ENCODE measurements around the gene INO80E.

INO80E gene

DNA sequence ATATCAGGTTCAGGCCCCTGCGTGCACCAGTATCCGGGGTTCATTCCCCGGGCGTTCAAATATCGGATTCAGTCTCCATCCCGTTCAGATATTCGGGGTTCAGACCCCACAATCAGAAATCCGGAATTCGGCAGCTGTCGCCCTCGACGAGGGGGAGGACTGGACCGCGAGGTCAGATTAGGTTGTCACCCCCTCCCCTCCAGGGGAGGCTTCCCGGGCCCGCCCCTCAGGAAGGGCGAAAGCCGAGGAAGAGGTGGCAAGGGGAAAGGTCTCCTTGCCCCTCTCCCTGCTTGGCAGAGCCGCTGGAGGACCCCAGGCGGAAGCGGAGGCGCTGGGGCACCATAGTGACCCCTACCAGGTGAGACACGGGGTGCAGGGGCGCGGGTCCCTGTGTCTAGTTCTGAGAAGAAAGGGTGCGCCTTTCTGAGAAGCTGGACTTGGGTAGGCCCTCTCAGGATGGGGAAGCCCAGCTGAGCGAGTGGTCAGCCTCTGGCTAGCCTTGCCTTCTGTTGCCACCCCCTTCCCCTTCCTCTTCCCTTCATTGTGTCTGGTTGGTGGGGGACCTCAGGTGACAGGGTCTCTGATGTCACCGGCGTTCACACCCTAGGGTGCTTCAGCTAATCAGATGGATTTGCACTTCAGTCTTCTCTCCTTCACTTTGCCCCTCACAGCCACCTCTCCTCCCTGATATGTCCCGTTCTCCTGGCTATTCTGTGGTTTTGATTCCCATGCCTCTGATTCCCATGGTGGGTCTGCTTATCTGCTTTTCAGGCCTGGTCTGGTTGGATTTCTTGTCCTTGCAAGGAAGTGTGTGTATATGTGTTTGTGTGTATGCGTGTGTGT is 21.5 kb upstream of the INO80E start:
- H3K4me3 ChIP-seq (ENCODE audit: low read depth, low read length) = peak overlapping the region; percentile 94
- no peak for DNase-seq (ENCODE audit: low read depth)

DNA sequence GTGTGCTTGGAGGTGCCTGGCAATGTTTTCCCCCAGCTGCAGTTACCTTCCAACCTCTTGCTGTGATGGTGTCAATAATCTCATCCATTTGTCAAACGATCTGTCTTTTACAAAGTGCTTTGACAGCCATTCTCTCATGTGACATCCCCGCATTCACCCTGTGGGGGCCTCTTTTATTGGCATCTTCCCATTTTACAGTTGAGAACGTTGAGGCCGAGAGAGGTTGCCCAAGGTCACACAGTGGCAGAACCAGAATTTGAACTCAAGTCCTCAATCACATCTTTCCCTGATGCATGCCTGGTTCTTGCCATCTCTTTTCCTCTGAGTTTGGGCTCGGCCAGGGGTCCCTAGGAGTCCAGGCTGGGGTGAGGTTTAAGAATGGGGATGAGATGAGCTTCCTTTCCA is 20.9 kb upstream of the INO80E start:
- no peak for DNase-seq (ENCODE audit: low read depth)
- peak overlapping the region; percentile 94 for H3K4me3 ChIP-seq (ENCODE audit: low read depth, low read length)

DNA sequence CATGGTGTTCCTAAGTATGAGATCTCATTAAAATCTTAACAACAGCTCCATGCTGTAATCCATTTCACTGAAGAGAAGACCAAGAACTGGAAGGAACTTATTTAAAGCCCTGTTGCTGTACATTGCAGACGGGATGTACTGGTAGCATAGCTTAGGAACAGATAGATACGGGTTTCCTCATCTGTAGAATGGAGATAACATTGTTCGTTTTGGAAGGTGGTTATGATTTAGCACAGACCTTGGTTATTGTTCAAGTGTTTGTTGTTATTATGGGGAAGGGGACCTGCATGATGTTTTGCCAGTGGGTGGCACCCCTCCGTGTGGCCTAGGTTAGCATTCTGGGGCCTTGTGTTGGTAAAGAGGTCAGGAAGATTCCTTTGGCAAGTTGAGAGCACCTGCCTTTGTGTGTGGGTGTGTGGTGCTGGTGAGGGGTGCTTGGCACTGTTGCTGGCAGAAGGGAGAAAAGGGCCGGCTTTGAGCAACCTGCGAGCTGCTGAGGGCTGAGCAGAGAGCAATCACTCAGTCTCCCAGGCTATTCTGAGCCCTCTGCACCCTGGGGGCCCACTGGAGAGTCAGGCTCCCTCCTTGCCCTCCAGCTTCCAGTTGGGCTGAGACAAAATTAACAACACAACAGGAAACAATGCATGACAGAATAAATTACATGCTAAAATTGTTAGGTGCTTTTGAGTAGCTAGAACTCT is 20.1 kb upstream of the INO80E start:
- DNase-seq (ENCODE audit: low read depth) = no peak
- H3K4me3 ChIP-seq (ENCODE audit: low read depth, low read length) = peak overlapping the region; percentile 94

DNA sequence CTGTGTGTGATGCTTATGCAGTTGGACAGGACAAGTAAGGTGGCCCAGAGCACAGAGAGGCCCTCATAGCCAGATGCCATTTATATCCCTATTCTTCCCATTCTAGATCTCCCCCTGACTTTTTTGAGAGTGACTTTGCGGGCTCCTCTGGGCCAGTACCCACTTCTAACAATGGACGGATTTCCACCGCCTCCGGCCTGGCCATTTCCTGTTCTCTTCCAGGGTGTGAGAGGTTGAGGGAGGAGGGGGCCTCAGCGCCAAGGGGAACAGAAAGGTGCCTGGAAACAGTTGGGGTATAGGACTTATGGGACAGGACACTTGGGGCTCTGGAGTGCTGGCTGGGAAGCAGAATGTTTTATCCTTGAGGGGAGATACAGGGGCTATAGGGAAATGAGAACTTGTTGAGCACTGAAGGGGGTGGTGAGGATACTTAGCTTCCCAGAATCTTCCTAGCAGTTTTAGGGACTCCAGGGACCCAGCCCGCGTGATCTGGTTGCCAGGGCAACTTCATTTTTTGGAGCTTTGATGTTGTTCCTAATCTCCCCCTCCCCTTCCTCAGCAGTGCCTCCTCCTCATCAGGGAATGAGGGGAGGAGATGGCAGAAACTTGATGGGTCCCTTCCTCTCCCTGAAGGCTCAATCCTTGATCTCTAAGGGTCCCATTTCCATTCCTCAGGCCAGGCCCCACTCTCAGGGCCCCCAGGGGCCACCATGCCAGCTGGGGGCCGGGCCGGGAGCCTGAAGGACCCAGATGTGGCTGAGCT is 18.8 kb upstream of the INO80E start:
- no peak for DNase-seq (ENCODE audit: low read depth)
- H3K4me3 ChIP-seq (ENCODE audit: low read depth, low read length) = no peak overlapping the region

DNA sequence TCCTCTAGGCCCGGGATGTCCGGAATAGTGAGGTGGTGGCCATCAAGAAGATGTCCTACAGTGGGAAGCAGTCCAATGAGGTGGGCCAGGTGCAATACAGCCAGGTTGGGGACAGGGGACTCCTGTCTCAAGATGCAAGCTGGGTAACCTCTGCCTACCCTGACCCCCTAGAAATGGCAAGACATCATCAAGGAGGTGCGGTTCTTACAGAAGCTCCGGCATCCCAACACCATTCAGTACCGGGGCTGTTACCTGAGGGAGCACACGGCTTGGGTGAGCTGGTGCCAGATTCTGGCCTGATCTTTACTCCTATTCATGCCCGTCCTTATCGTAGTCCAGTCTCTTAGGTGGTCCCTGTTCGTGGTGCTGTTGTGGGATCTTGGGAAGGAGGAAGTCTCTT is 18.0 kb upstream of the INO80E start:
- no peak overlapping the region for H3K4me3 ChIP-seq (ENCODE audit: low read depth, low read length)
- no peak for DNase-seq (ENCODE audit: low read depth)

DNA sequence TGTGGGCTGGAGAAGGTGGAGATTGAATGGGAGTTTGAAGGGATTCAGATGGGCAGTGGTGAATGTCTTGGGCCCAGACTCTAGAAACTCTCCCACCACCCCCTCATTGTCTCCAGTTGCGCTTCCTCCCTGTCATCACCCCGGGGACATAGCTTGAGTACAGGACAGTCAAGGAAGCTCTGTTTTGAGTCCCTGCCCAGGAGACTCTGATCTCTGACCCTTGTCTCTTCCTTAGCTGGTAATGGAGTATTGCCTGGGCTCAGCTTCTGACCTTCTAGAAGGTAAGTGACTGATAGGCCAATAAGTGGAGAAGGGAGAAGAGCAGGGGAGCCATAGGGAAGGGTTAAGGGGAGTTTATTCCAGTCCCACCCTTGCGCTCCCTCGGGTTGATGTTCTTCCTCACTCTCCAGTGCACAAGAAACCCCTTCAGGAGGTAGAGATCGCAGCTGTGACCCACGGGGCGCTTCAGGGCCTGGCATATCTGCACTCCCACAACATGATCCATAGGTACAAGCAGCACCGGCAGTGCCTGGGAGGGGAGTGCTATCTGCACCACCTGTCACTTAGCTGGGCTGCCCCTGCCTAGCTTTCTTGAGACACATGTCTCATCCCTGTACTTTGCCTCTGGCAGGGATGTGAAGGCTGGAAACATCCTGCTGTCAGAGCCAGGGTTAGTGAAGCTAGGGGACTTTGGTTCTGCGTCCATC is 17.3 kb upstream of the INO80E start:
- no peak for DNase-seq (ENCODE audit: low read depth)
- H3K4me3 ChIP-seq (ENCODE audit: low read depth, low read length) = no peak overlapping the region

DNA sequence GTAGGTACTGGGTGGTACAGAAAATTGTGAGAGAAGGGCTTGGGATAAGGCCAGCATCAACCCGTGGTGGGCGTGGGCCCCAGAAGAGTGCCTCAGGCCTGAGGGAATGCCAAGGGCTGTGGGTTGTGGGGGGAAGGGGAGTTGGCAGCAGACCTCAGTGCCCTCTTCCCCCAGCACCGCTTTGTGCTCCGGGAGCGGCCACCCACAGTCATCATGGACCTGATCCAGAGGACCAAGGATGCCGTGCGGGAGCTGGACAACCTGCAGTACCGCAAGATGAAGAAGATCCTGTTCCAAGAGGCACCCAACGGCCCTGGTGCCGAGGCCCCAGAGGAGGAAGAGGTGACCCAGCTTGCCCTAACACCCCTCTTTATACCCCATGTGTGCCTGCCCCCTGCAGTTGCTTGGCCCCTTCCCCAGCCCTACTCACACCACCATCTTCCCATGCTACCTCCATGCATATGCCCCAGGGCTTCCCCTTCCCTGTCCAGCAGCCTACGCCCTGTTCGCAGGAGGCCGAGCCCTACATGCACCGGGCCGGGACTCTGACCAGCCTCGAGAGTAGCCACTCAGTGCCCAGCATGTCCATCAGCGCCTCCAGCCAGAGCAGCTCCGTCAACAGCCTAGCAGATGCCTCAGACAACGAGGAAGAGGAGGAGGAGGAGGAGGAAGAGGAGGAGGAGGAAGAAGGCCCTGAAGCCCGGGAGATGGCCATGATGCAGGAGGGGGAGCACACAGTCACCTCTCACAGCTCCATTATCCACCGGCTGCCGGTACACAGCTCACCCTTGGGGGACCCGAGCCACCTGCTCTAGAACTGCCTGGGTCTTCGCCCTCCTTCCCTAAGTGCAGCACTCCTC is 13.3 kb upstream of the INO80E start:
- DNase-seq (ENCODE audit: low read depth) = no peak
- H3K4me3 ChIP-seq (ENCODE audit: low read depth, low read length) = no peak overlapping the region

DNA sequence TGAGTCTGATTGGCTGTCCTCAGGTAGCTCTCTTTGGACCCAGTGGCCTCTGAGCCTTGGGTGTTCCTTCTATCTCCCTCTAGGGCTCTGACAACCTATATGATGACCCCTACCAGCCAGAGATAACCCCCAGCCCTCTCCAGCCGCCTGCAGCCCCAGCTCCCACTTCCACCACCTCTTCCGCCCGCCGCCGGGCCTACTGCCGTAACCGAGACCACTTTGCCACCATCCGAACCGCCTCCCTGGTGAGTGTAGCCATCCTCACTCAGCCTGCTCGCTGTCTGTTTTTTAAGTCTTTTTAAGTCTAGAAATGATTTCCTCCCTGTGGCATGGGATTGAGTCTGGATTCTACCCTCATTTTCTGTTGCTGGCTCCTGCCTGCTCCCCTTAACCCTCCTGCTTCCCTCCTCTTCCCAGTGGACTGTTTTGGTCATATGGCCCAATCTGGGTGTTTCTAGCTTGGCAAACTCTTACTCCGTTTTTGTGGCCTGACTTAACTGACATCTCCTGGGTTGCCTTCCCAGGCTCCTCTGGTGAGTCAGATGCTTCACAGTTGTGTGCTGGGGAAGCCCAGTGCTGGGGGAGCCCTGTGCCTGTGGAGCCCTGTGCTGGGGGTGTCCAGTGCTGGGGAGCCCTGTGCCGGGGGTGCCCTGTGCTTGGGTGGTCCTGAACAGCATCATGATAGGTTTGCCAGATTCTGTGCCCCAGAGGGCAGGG is 12.5 kb upstream of the INO80E start:
- no peak for DNase-seq (ENCODE audit: low read depth)
- no peak overlapping the region for H3K4me3 ChIP-seq (ENCODE audit: low read depth, low read length)

DNA sequence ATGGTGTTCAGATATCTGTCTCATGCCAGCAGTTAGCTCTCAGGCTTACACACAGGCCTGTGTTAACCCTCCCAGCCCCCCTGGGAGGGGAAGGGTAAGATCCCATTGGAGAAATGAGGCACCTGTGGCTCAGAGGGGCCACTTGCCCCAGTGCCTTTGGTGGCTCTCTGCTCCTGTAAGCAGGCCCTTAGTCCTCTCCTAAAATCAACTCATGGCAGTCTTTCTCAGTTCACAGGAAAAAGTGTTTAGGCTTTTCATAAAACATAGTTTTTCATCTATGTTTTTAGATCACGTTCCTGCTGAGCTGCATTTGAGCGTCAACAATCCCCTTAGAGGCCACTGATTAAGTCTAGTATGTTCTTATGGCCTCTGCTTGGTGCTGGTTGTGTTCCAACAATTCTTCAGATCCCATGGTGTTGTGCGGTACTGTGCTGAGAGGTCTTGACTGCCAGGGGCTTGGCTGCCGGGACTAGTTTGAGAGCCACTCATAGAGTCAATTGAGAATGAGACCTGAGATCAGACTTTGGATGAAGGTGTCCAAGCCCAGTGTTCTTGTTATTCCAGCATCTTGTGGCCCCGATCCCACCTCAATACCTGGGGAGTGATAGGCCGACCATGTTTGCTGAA is 11.8 kb upstream of the INO80E start:
- no peak overlapping the region for H3K4me3 ChIP-seq (ENCODE audit: low read depth, low read length)
- no peak for DNase-seq (ENCODE audit: low read depth)

DNA sequence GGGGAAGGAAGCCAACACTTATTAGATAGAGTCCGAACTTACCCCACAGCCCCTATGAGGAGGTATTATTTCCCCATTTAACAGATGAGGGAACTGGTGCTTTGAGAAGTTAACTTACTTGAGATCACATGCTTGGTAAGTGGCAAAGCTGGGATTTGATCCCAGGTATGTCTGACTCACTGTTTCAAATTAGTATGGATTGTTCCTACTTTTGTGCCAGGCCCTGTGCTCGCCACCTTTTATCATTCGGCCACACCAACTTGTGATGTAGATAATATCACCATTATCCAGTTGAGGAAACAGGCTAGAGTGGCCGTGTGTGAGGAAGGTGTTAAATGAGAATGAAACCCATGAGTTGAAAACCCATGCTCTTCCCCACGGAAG is 11.3 kb upstream of the INO80E start:
- no peak for DNase-seq (ENCODE audit: low read depth)
- H3K4me3 ChIP-seq (ENCODE audit: low read depth, low read length) = no peak overlapping the region

DNA sequence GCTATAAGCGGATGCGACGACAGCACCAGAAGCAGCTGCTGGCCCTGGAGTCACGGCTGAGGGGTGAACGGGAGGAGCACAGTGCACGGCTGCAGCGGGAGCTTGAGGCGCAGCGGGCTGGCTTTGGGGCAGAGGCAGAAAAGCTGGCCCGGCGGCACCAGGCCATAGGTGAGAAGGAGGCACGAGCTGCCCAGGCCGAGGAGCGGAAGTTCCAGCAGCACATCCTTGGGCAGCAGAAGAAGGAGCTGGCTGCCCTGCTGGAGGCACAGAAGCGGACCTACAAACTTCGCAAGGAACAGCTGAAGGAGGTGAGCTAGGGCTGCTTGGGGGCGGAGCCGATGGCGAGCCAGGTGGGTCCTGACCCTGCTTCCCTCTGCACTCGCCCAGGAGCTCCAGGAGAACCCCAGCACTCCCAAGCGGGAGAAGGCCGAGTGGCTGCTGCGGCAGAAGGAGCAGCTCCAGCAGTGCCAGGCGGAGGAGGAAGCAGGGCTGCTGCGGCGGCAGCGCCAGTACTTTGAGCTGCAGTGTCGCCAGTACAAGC is 10.7 kb upstream of the INO80E start:
- H3K4me3 ChIP-seq (ENCODE audit: low read depth, low read length) = no peak overlapping the region

DNA sequence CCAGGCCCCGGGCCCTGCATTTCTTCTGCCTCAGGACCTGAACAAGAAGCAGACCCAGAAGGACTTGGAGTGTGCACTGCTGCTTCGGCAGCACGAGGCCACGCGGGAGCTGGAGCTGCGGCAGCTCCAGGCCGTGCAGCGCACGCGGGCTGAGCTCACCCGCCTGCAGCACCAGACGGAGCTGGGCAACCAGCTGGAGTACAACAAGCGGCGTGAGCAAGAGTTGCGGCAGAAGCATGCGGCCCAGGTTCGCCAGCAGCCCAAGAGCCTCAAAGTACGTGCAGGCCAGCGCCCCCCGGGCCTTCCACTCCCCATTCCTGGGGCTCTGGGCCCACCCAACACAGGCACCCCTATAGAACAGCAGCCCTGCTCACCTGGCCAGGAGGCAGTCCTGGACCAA is 9.8 kb upstream of the INO80E start:
- H3K4me3 ChIP-seq (ENCODE audit: low read depth, low read length) = no peak overlapping the region
- no peak for DNase-seq (ENCODE audit: low read depth)

More for the DNA sequence above, 10.7 kb upstream of the INO80E start:
- no peak for DNase-seq (ENCODE audit: low read depth)

DNA sequence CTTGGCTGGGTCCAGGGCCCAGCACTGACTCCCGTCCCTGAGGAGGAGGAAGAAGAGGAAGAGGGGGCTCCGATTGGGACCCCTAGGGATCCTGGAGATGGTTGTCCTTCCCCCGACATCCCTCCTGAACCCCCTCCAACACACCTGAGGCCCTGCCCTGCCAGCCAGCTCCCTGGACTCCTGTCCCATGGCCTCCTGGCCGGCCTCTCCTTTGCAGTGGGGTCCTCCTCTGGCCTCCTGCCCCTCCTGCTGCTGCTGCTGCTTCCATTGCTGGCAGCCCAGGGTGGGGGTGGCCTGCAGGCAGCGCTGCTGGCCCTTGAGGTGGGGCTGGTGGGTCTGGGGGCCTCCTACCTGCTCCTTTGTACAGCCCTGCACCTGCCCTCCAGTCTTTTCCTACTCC is 9.1 kb upstream of the INO80E start:
- H3K4me3 ChIP-seq (ENCODE audit: low read depth, low read length) = no peak overlapping the region
- no peak for DNase-seq (ENCODE audit: low read depth)

DNA sequence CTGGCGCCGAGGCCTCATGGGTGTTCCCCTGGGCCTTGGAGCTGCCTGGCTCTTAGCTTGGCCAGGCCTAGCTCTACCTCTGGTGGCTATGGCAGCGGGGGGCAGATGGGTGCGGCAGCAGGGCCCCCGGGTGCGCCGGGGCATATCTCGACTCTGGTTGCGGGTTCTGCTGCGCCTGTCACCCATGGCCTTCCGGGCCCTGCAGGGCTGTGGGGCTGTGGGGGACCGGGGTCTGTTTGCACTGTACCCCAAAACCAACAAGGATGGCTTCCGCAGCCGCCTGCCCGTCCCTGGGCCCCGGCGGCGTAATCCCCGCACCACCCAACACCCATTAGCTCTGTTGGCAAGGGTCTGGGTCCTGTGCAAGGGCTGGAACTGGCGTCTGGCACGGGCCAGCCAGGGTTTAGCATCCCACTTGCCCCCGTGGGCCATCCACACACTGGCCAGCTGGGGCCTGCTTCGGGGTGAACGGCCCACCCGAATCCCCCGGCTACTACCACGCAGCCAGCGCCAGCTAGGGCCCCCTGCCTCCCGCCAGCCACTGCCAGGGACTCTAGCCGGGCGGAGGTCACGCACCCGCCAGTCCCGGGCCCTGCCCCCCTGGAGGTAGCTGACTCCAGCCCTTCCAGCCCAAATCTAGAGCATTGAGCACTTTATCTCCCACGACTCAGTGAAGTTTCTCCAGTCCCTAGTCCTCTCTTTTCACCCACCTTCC is 8.5 kb upstream of the INO80E start:
- no peak overlapping the region for H3K4me3 ChIP-seq (ENCODE audit: low read depth, low read length)
- no peak for DNase-seq (ENCODE audit: low read depth)

DNA sequence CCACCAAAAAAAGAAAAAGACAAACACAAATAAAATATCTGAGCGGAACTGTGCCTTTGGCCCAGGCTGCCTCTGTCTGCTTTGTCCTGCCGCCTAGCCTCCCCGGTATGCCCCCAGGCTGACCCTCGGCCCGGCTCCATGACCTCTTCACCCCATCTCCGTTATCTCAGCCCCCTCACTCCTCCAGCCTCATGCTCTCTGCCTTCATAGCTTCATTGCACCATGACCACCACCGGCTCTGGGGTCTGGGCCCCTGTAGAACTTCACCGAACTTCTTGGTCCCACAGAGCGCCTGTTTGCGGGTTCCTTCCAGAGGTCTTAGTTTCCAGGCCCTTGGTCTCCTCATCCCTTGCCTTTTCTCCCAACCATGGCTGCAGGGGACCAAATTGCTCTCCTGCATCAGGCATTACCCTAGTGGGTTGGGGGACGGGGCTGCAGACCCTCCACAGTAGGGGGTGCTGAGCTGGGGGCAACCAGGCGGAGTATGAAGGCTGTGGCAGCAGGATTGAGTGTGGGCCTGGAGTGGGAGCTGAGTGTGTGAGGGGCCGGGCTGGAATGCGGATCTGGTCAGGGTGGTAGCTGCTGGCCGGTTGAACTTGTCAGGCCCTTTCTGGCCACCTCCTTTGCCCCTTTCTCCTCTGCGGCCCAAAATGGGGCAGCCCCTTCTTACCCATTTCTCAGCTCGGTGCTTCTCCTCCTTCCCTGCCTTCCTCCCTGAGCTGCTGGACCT is 7.5 kb upstream of the INO80E start:
- no peak overlapping the region for H3K4me3 ChIP-seq (ENCODE audit: low read depth, low read length)

DNA sequence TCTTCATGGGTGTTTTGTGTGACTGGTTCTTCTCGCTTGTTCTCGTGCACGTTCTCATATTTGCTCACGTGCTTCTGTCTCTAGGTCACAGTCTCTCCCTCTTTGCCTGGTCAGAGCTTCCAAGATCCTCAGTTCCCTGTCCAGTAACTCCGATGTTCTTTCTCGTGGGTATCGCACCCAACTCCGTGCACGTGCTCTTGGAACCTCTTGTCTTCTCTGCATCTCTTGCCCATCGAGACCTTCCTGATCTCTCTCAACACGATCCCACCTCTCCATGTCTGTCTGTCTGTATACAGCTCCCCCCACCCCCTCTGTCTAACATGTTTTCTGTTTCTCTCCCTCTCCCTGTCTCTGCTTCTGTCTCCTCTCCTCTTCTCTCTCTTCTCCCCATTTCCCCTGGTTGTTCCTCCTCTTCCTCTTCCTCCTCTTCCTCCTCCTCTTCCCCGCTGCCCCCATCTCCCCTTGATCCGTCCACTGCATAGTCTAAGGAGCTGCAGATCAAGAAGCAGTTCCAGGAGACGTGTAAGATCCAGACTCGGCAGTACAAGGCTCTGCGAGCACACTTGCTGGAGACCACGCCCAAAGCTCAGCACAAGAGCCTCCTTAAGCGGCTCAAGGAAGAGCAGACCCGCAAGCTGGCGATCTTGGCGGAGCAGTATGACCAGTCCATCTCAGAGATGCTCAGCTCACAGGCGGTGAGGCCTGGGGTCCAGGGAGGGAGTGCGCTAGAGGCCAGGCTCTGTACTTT is 6.8 kb upstream of the INO80E start:
- DNase-seq (ENCODE audit: low read depth) = no peak

More for the DNA sequence above, 7.5 kb upstream of the INO80E start:
- DNase-seq (ENCODE audit: low read depth) = no peak

More for the DNA sequence above, 6.8 kb upstream of the INO80E start:
- H3K4me3 ChIP-seq (ENCODE audit: low read depth, low read length) = no peak overlapping the region
